HG03280 (cell line): ENCODE measurements around the gene PER1.
"Not testable (repeated sequence)": the region's sequence is repeated elsewhere in the genome, so short reads cannot be mapped to it uniquely, and the experiment has no call there.

Experiments used
- ATAC-seq: cut with Tn5 transposase; IDR thresholded peaks from one replicate; pipeline ENCODE4 v1.9.1; 2021; ENCODE audit warnings: mild to moderate bottlenecking, moderate library complexity; ENCODE audit not compliant: unreplicated experiment

Gene PER1

GRCh38 chr17:8173056-8173870 lies 21.1 kb upstream of the PER1 start:
- ATAC-seq: peak; percentile 78

GRCh38 chr17:8170186-8170585 lies 18.0 kb upstream of the PER1 start:
- not testable (repeated sequence) for ATAC-seq

DNA sequence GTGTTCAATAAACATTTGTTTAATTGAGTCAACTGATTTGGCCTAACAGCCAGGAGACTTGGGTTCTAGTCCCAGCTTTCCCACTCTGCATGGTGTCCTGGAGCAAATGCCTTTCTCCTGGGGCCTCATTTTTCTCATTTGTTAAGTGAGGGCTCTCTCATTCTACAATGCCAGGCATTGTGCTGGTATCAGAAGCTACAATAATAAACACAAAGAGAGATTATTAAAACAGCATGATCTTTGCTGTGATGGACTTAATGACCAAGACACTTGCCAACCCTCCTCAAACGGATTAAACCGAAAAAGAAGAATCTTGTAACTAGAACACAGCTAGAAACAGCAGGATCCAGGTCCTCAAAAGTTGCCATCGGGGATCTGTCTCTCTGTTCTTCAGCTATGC lies 15.3 kb upstream of the PER1 start:
- ATAC-seq: no peak

DNA sequence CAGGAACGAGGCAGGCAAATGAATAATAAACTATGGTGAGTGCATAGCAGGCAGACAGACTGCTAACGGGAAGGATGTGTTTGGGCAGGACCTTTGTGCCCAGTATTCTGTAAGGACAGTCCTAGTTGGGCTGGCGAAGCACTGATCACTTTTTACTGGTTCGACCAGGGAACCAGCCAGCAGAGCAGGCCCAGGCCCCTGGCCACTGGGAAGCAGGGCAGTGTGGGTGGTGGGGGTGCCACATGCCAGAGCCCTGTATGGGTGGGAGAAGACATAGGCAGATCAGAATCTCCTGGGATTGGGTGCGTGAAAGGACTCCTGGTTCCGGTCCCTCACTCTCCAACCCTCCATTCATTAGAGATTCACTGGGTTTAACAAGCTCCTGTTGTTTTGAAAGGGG lies 14.5 kb upstream of the PER1 start:
- ATAC-seq: no peak

DNA sequence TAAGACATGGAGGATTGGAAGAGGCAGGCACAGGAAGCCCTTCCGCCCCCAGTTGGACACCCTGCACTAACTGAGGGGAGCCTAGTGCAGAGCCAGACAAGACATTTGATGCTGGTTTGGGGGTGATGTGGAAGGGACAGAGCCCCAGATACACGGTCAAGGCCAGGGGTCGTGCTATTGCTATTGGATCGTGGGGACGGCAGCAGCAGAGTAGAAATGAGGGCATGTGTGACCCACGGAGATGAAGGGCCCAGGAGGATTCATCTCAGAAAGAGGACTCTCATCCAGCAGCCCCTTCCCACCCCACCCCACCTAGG lies 12.6 kb upstream of the PER1 start:
- ATAC-seq: no peak

GRCh38 chr17:8163978-8164814 lies 12.0 kb upstream of the PER1 start:
- no peak for ATAC-seq

DNA sequence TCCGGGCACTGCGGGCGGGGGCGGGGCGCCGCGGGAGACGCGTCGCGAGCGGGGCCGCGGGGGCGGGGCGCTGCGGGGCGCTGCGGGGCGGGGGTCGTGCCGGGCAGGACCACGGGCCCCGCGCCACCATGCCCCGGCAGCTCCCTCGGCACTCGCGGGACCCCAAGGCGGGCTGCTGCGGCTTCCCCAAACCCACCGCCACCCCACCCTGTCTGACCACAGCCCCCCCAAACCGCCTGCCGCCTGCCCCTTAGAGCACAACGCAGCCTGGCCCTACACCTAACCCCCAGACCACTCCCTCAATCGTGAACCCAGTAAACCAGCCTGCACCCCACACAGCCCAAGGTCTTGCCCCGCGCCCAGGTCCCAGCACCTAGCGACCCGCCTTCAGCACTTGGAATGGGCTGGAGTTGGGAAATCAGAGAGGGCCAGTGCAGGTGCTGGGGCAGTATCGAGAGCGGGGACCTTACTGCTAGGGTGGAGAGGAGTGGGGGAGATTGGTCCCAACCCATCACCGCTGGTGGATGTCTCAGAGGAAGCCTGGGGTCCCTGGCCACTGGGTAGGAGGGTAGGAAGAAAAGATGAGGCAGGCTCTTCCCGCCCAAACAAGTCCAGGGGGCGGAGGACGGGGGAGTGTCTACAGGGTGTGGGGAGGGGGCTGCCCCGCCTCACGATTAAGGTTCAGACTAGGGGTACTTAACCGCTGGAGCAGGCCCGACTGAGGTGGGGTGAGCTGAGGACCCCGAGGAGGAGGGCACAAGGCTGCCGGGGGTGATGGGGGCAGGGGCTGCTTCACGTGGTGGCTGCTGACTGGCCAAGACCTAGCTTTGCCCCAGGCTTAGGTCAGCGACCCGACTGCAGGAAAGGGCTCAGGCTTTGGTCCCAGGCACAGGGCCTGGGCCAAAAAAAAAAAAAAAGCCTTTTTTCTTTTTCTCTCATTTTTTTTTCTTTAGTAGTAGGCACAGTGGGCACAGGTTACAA lies 11.1 kb upstream of the PER1 start:
- ATAC-seq: no peak

GRCh38 chr17:8162233-8162996 lies 10.2 kb upstream of the PER1 start, which contains the start of gene VAMP2:
Gene VAMP2, minus strand, starts transcription at chr17:8162948. Its CDS starts 69 bp downstream, at chr17:8162879.
- no peak for ATAC-seq

DNA sequence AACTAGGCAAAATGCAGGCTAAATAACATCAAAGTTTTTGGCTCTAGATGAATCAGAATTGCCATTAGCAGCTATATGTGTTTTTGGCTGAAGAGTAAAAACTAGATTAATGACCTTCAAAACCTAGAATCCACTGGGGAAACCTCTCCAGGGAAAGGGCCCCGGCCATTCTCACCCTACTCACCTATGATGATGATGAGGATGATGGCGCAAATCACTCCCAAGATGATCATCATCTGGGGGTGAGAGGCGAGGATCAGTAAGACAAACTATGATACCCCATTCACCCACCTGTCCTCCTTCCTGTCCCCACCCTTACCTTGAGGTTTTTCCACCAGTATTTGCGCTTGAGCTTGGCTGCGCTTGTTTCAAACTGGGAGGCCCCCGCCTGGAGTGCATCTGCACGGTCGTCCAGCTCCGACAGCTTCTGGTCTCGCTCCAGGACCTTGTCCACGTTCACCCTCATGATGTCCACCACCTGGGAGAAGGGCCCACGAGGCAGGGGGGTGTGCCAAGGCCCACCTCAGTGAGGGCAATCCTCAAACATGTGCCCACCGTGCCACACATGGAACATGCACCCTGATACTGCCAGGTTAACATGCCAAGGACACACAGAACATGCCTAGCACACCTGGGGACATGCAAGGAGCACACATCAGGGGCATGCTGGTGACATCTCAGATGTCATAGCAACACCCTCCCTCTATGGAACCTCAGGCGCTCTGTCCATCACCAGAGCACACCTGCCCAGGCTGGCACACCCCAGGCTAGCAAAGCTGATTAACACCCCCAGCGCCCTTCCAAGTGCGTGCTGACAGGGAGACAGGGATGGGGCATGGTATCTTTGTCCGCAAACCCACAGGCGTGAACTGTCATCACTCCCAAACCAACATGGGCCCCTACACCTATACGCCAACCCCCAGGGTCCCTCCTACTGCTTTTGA lies 9.4 kb upstream of the PER1 start:
- ATAC-seq: no peak

- no peak for ATAC-seq
These were observed 8.6 kb upstream of the PER1 start for GRCh38 chr17:8160741-8161221.

DNA sequence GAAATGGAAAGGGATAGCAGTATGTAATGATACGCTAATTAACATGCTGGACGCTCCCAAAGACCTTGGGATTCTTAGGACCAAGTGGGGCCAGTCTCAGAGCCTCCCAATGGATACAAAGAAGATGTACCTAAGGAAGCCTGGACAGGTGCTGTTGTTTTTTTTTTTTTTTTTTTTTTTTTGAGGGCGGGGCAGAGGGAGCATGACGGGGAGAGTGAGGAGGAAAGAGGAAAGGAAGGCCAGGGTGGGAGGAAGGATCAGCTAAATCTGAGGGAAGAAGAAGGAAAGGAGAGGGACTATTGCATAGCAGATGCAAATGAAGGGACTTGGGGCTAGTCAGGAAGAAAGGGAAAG lies 8.0 kb upstream of the PER1 start:
- ATAC-seq: no peak

- no peak for ATAC-seq
These were observed 7.4 kb upstream of the PER1 start for GRCh38 chr17:8159459-8160223.

GRCh38 chr17:8159032-8159400 lies 6.8 kb upstream of the PER1 start:
- ATAC-seq: no peak

DNA sequence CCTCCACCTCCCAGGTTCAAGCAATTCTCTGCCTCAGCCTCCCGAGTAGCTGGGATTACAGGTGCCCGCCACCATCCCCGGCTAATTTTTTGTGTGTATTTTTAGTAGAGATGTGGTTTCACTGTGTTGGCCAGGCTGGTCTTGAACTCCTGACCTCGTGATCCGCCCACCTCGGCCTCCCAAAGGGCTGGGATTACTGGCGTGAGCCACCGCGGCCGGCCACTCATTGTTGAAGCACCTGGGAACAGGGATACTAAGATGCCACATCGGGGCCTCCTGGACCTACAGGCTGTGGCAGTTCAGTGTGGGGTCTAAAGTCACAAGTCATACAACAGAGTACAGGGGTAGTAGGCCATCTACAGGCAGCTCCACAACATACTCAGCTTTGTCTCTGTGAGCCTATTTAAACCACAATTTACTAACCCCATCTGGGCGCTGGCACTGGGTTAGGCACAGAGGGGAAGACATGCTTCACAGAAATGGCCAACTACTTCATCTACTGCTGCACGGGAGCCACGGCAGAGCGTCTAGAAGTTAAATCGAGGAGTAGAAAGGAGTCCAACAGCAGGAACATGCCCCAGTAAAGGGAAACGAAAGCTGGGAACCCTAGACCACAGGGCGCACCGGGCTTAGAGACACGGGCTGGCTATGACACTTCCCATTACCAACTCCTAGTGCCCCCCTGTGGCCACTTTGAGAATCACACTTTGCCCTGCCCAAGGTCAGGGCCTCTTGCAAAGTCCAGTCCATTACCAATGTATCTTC lies 6.2 kb upstream of the PER1 start:
- ATAC-seq: no peak

- ATAC-seq: peak; percentile 80
These were observed 4.2 kb upstream of the PER1 start for GRCh38 chr17:8156246-8156992.

- ATAC-seq: no peak
These were observed 3.7 kb upstream of the PER1 start for GRCh38 chr17:8155996-8156245.
